HG02885 (cell line): ENCODE results near the gene KCNH4.
"Not testable (repeated sequence)": the region's sequence is repeated elsewhere in the genome, so short reads cannot be mapped to it uniquely, and the experiment has no call there.

ENCODE experiments used
- ATAC-seq: cut with Tn5 transposase; IDR thresholded peaks from one replicate; pipeline ENCODE4 v1.9.1; 2021; ENCODE audit warnings: mild to moderate bottlenecking; ENCODE audit not compliant: unreplicated experiment, poor library complexity

KCNH4 gene

DNA sequence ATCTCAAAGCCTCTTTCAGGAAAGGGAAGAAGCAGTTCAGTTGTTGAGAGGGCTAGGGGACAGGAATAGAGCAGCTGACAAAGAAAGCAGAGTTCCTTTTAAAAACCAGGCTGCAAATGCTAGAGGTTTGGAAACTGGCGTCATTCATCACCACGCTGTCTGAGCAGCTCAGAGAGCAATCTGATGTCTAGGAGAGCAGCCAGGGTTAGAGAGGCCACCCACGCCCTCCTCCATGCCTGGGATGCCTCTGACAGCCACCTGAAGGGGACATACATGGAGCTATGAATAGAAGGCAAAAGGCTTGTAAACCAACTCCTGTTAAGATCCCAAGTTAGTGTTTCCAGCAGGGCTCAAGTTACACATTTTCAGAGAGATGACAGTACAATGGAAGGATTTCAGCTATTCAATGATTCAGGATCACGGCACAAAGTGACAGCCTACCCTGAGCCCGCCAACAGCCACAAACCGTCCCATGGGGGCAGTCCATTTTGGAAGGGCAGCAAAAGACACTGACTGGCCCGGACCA is 38.5 kb downstream of the KCNH4 start:
- ATAC-seq: no peak

GRCh38 chr17:42141382-42141781 is 39.6 kb downstream of the KCNH4 start:
- ATAC-seq: no peak

DNA sequence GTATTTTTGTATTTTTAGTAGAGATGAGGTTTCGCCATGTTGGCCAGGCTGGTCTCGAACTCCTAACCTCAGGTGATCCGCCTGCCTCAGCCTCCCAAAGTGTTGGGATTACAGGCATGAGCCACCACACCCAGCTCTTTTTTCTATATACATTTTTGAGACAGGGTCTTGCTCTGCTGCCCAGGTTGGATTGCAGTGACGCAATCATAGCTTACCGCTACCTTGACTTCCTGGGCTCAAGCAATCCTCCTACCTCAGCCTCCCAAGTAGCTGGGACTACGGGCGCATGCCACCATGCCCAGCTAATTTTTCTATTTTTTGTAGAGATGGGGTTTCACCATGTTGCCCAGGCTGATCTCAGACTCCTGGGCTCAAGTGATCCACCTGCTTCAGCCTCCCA is 40.3 kb downstream of the KCNH4 start:
- ATAC-seq: not testable (repeated sequence)

DNA sequence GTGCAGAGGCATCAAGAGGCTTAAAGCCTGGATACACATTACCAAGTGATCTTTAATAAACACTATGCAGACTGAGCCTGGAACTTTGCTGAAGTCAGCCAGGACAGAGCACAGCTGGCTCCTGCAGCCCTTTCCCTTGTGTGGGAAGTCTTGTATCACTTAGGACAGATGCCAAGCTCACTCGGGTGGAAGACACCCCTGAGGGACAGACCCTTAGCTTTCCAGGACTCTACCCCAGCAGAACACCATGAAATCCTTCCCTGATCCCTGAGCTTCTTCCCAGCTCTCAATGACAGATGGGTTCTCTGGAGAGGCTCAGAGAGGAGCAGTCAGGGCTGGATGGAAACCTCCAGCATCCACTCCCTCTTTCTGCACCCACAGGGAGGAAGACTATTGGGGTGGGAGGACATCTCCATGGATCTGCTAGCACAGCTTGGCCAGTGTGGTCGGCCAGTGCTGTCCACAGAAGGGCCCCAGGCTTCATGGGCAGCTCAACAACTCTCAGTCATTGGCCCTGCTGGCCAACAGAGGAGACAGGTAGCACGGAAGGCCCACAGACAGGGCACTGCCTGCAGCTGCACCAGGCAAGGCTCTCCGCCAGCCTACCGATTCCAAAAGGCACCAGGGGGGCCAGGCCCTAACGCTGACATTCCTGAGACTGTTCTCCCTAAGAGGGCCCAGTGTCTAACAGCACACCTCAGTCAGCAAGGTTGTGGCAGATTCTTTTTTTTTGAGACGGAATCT is 42.0 kb downstream of the KCNH4 start:
- no peak for ATAC-seq

DNA sequence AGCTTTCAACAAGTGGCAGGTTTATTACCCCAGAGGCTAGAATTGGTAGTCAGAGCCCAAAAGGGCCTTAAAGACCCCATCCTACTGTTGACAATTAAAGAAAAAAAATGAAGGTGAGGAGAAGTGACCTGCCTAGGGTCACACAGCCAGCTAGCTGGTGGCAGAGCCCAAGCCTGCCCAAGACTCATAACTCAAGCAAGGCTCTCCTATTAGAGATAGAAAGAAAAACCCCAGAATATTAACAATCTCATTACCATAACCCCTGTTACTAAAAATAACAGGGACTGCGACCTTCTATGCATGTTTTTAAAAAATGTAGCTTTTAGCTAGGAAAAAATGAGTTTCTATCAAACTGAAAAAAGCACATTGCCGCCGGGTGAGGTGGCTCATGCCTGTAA is 44.3 kb downstream of the KCNH4 start:
- no peak for ATAC-seq

DNA sequence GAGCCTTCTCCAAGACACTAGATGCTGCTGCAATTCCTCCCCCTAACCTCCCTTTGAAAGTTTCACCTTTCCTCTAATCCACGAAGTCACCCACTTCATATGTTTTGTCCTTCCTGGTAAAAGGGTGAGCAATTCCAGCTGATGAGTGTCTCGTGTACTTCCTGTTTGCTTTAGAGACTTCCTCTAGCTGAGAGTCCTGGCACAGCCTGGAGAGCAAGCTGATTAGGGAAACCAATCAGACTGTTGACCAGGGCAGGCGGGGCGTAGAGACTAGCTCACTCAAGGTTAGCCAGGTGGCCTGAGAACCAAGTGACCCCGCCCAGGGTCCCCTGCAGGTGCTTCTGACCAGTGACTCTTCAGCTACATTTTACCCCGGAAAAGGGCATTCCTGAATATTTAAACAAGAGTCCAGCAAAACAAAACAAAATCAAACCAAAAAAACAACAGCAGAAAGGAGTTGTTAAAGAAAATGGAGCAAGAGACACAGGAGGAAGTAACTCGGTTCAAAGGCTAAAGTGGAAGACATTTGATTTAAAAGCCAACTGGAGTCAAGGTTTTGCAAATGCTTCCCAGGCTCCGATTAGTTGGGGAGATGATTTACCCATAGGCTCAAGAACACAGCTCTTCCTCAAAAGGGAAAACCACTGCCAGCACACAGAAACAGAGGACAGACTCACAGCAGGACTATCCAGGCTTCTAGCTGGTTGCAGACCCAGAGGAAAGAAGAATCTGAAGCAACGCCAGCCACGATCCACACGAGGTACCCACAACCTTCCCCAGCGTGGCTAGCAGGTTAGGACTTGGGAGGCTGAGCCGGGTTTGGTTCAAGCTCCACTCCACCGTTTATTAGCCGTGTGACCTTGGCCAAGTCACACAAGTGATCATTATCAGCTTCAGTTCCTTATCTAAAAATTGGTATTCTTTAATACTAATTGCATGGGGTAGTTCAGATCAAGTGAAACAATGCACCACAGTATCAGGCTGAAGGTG is 45.0 kb downstream of the KCNH4 start:
- ATAC-seq: no peak

DNA sequence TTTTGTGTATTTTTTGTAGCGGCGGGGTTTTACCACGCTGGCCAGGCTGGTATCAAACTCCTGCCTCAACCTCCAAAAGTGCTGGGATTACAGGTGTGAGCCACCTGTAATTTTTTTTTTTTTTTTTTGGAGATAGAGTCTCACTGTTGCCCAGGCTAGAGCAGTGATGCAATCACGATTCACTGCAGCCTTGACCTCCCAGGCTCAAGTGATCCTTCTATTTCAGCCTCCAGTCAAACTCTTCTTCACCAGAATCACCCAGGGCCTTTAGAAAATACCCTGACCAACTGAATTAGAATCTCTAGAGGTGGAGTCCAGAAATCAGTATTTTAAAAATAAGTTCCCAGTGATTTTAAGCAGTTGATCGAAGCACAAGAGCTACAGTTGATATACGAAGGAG is 45.8 kb downstream of the KCNH4 start:
- no peak for ATAC-seq

DNA sequence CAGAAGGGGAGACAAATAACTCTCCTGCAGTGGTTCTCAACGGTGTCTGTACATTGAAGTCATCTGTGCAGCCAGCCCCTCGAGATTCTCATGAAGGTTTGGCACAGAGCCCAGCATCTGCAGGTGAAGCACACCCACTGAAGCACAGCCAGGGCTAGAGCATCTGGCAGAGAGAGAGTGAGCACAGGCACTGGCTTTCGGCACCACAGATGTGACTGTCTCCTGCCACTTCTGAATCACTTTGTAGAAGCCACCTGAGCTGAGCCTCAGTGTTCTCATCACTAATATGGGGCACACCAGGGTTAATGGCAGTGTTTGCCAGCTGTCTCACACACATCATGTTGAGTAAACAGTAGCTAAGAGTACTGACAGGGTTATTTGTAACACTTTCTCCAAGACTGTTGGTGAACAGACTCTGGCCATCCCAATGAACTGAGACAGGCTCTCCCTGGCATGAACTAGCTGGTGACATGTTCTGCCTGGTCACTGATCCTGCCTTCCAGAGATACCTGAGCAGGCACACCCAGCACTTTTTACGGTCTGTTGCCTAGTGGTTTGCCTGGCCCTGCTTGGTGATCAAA is 47.4 kb downstream of the KCNH4 start:
- peak; percentile 40 for ATAC-seq

DNA sequence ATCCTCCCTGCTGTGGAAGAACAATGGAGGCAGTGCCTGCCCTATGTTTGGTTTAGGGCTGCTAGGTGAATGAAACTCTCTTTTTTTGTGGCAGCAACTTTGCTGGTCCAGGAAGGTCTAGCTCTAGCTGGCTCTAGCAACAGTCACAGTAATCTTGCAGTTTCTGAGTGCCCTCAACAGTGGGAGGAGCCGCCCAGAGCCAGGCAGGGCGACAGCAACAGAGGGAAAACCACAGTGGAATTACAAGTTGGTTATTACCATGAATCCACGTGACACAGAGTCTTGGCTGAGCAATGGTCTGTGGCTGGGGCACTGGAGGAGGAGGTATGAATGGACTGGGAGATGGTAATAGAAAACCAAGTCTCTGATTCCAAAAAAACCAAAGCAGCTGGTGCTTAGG is 48.0 kb downstream of the KCNH4 start:
- no peak for ATAC-seq

DNA sequence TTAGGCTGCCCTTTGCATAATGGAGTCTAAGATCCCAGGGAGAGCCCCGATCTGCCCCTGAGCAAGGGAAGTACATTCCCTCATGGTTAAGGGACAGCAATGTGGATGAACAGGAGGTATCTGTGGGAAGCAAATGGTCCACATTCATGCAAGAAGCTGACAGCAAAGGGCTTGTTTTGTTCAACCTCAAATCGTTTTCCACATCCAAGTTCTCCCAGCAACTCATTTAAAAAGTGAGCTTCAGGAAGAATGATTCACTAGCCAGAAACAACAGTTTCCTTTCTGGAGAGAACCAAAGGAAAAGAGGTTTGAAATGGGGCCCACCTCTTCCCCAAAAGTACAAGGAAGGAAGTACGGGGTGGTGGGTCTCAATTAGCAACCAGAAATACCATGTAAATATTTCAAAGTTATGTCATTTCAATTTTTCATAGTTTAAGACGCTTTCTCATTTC is 48.9 kb downstream of the KCNH4 start:
- ATAC-seq: no peak

DNA sequence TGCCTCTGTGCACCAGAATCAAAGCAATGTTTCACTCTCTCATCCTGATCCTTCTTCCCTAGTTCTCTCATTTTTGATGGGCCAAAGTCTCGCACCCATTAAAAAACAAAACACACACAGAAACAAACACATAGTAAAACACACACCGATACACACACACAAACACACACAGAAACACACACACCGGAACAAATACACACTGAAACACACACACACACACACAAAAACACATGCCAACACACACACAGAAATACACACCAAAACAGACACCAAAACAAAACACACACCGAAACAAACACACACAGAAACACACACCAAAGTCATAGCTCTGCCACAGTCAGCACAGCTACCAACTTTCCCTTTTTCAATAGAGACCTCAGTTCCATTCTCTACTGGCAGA is 49.7 kb downstream of the KCNH4 start:
- ATAC-seq: no peak

GRCh38 chr17:42130310-42130936 is 50.5 kb downstream of the KCNH4 start:
- no peak for ATAC-seq

GRCh38 chr17:42129109-42129837 is 51.7 kb downstream of the KCNH4 start:
- no peak for ATAC-seq

- no peak for ATAC-seq
These were observed 53.5 kb downstream of the KCNH4 start for GRCh38 chr17:42127414-42127813.

- no peak for ATAC-seq
These were observed 54.1 kb downstream of the KCNH4 start for GRCh38 chr17:42126836-42127235.

- no peak for ATAC-seq
These were observed 55.4 kb downstream of the KCNH4 start for GRCh38 chr17:42125565-42125964.

DNA sequence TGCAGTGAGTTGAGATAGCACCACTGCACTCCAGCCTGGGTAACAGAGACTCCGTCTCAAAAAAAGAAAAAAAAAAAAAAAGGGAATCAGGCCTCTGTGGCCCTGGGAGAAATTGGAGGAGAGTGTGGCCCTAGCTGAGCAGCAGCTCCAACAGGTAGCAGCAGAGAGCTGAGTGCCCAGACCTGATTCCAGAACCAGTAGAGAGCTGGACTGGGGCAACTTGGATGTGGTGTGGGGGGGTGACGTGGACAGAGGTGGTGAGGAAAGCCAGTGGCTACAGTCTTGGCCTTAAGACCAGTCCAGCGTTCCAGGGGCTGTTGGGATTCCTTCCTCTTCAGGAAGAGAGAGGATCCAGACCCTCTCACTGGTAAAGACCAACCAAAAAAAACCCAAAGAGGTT is 56.7 kb downstream of the KCNH4 start:
- no peak for ATAC-seq

DNA sequence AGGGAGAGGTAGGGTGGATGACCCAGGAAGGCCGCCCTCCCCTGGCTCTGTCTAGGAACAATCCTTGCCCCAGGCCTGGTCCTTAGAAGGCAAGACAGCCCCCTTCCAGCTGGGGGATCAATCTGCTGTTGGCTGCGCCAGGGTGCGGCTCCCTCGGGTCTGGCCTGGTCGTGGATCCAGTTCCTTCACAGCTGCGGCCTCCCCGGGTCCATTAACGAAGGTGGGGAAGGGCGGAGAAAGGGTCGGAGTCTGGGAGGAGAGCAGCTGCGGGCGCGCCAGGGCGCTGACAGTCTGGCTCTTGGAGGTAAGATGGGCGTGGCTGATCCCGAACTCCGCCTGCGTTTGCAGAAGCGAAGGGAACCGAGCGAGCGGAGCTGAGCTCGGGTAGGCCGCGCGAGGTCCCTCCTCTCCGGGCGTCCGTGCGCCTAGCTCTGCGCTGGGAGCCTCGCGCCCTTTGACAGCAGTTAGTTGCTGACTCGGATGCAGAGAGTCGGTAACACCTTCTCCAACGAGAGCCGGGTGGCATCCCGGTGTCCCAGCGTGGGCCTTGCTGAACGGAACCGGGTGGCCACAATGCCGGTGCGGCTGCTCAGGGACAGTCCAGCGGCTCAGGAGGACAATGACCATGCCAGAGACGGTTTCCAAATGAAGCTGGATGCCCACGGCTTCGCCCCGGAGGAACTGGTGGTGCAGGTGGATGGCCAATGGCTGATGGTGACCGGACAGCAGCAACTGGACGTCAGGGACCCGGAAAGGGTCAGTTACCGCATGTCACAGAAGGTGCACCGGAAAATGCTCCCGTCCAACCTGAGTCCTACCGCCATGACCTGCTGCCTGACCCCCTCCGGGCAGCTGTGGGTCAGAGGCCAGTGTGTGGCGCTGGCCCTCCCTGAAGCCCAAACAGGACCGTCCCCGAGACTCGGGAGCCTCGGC is 58.3 kb downstream of the KCNH4 start, which contains the start of gene HSPB9:
Gene HSPB9, plus strand, starts transcription at position 434 of the 933 bp plus-strand sequence. Its CDS starts 47 bp downstream, at position 481.
- no peak for ATAC-seq
